Fibroblast of pulmonary artery (primary cell): ENCODE measurements around the gene PLSCR1.
A peak's percentile ranks its signal among the peaks of the same experiment; 100 is the strongest.

ENCODE experiments used
- DNase-seq: peaks from one replicate; pipeline ENCODE4 v3.0.0-alpha.2; 2010; ENCODE audit warnings: low read depth
- H3K4me3 ChIP-seq: replicated peaks from 2 replicates; pipeline ENCODE4 v1.5.1; 2011; ENCODE audit warnings: low read depth, mild to moderate bottlenecking, control low read depth, low read length, moderate library complexity
- CTCF ChIP-seq: IDR thresholded peaks from 2 replicates; pipeline ENCODE4 v1.5.1; 2011; ENCODE audit warnings: mild to moderate bottlenecking, control low read depth, low read length, inconsistent platforms; ENCODE audit errors: missing control alignments

The PLSCR1 gene

GRCh38 chr3:146468234-146468633 is 76.2 kb downstream of the PLSCR1 start:
- TF ChIP-seq CTCF, result no peak
- H3K4me3 ChIP-seq, result no peak overlapping the region
- peak; percentile 23 for DNase-seq

GRCh38 chr3:146466604-146467003 is 77.8 kb downstream of the PLSCR1 start:
- no peak for TF ChIP-seq CTCF
- no peak for DNase-seq
- no peak overlapping the region for H3K4me3 ChIP-seq

- TF ChIP-seq CTCF, result no peak
- DNase-seq, result no peak
- no peak overlapping the region for H3K4me3 ChIP-seq
Measured at GRCh38 chr3:146465693-146466465, 78.5 kb downstream of the PLSCR1 start.
